Activated T-cell treated with anti-CD3 and anti-CD28 coated beads, Interleukin-2, amount 50 U/mL, for 72 hours (primary cell): ENCODE measurements around the gene KASH5. TPM values are rescaled to one million over a fixed set of nuclear protein-coding genes. Genes with fewer than 3 reads are reported as not detected.
"Not testable (repeated sequence)": the region's sequence is repeated elsewhere in the genome, so short reads cannot be mapped to it uniquely, and the experiment has no call there.

Experiments
- ATAC-seq, 2 donors: fragments of 150-1000 bp; cut with Tn5 transposase; replicated peaks in 1 of 2; 2 replicates each; pipeline ENCODE4 v1.10.0; 2021; ENCODE audit warnings: moderate library complexity in 2 of 2, mild to moderate bottlenecking in 1 of 2
- DNase-seq, 2 donors: peaks; one replicate each; pipeline ENCODE4 v3.0.0; 2021 to 2022; ENCODE audit warnings: mixed read lengths in 1 of 2
- H3K27ac Mint-ChIP-seq: one replicate; pipeline ENCODE4 v1.8.0; 2022; ENCODE audit warnings: mild to moderate bottlenecking, moderate library complexity, mixed read lengths
- H3K27me3 Mint-ChIP-seq: one replicate; pipeline ENCODE4 v1.8.0; 2022; ENCODE audit warnings: low read depth, mixed read lengths
- H3K36me3 Mint-ChIP-seq, 2 donors: one replicate each; pipeline ENCODE4 v1.8.0; 2022; ENCODE audit warnings: mixed read lengths in 2 of 2, mild to moderate bottlenecking in 1 of 2; ENCODE audit not compliant: insufficient read depth in 2 of 2
- H3K4me1 Mint-ChIP-seq: one replicate; pipeline ENCODE4 v1.8.0; 2022; ENCODE audit warnings: low read depth, mixed read lengths
- H3K4me3 Mint-ChIP-seq, 2 donors: one replicate each; pipeline ENCODE4 v1.8.0; 2022; ENCODE audit warnings: mild to moderate bottlenecking in 2 of 2, mixed read lengths in 2 of 2, moderate library complexity in 2 of 2
- H3K9me3 Mint-ChIP-seq, 2 donors: one replicate each; pipeline ENCODE4 v1.8.0; 2022; ENCODE audit warnings: mixed read lengths in 2 of 2
- total RNA-seq, 2 donors: library from RNA; stranded (reverse); gene quantifications; one replicate each; pipeline ENCODE4 v1.2.3, GENCODE V29; 2022

The KASH5 gene
- total RNA-seq, 2 donors from 2014 or later: 1.6 to 3.0 TPM

DNA sequence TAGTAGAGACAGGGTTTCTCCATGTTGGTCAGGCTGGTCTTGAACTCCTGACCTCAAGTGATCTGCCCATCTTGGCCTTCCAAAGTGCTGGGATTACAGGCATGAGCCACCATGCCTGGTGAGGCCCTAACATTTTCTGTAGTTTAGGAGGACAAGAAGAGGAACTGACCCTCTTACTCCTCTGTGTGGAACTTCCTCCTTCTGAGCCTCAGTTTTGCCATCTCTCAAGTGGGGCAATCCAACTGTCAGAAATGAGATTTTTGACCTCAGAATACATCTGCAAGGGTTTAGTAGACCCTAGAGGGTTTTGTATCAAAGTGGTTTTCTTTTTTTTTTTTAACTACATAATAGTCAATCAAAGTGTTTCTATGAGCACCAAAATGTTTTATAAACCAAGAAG is 21.9 kb upstream of the KASH5 start:
- H3K9me3 Mint-ChIP-seq: peaks cover 3 to 5% of the 10 kb centered on the region in 2 donors
- DNase-seq (no peak), ATAC-seq (no peak)
- no peak overlapping the region for H3K4me3 Mint-ChIP-seq
- H3K36me3 Mint-ChIP-seq: peaks cover 4 to 7% of the 10 kb centered on the region in 2 donors
- H3K27ac Mint-ChIP-seq: no peak overlapping the region
- H3K27me3 Mint-ChIP-seq: no peaks in the 10 kb centered on the region
- H3K4me1 Mint-ChIP-seq: no peaks in the 10 kb centered on the region

DNA sequence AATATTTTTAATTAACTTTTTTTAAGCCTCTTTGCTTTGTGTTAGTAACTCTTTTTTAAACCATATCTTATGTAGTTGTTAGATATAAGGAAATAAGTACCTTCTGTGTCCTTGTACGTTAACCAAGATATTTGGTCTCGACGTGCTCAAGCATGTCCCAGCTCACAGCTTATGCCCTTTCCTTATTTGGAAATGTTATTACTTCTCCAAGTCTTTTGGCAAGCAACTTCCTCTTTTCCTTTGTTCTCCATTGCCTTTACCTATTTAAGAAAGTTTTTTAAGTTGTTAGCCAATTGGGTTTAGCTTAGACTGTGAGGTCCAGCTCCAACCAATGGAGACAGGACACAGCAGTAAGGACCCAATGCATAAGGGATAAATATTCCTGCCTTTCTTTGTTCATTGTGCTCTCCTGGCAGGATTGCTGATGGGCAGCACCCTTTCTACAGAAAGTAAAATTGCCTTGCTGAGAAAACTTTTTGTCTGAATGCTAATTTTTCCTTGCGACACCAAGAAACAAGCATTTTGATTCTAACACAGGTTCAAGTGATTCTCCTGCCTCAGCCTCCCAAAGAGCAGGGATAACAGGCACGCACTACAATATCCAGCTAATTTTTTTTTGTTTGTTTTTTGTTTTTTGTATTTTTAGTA is 19.2 kb upstream of the KASH5 start:
- no peaks in the 10 kb centered on the region for H3K4me1 Mint-ChIP-seq
- H3K27ac Mint-ChIP-seq: no peak overlapping the region
- ATAC-seq (no peak), DNase-seq (no peak)
- H3K27me3 Mint-ChIP-seq: no peaks in the 10 kb centered on the region
- H3K4me3 Mint-ChIP-seq: no peak overlapping the region
- H3K9me3 Mint-ChIP-seq: peaks cover 3 to 5% of the 10 kb centered on the region in 2 donors
- peaks cover 4 to 7% of the 10 kb centered on the region in 2 donors for H3K36me3 Mint-ChIP-seq

DNA sequence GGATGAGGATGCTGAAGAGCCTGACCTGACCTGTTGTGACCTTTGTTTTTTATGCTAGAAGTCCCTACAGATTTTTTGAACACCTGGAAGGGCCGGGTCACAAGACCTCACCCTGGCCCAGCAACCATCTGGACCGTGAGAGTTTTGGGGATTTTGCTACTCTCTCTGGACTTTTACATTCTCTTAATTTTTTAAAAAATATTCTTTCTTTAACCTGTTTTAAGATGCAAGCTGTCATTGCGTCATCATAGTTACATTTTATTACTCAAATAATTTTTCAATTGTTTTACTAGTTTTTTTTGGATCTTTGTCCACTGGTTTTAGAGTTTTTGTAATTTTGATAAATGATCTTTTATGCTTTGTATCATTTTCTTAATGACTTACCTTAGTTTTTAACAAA is 16.9 kb upstream of the KASH5 start:
- Mint-ChIP-seq H3K4me3 (no peak overlapping the region), H3K9me3 (peaks cover 3 to 5% of the 10 kb centered on the region in 2 donors), H3K27me3 (peaks cover 4% of the 10 kb centered on the region), H3K4me1 (no peaks in the 10 kb centered on the region), H3K36me3 (peaks cover 4 to 7% of the 10 kb centered on the region in 2 donors), H3K27ac (no peak overlapping the region)
- ATAC-seq (no peak), DNase-seq (no peak)

DNA sequence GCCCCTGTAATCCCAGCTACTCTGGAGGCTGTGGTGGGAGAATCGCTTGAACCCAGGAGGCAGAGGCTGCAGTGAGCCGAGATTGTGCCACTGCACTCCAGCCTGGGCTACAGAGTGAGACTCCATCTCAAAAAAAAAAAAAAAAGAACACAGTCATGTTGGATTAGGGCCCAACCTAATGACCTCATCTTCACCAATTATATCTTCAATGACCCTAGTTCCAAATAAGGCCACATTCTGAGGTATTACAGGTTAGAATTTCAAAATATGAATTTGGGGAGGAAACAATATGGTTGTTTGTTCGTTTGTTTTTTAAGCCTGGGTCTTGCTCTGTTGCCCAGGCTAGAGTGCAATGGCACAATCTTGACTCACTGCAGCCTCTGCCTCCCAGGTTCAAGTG is 14.9 kb upstream of the KASH5 start:
- H3K36me3 Mint-ChIP-seq, DNase-seq, ATAC-seq, H3K27ac Mint-ChIP-seq, H3K4me1 Mint-ChIP-seq, H3K4me3 Mint-ChIP-seq, H3K27me3 Mint-ChIP-seq, H3K9me3 Mint-ChIP-seq: not testable (repeated sequence)

DNA sequence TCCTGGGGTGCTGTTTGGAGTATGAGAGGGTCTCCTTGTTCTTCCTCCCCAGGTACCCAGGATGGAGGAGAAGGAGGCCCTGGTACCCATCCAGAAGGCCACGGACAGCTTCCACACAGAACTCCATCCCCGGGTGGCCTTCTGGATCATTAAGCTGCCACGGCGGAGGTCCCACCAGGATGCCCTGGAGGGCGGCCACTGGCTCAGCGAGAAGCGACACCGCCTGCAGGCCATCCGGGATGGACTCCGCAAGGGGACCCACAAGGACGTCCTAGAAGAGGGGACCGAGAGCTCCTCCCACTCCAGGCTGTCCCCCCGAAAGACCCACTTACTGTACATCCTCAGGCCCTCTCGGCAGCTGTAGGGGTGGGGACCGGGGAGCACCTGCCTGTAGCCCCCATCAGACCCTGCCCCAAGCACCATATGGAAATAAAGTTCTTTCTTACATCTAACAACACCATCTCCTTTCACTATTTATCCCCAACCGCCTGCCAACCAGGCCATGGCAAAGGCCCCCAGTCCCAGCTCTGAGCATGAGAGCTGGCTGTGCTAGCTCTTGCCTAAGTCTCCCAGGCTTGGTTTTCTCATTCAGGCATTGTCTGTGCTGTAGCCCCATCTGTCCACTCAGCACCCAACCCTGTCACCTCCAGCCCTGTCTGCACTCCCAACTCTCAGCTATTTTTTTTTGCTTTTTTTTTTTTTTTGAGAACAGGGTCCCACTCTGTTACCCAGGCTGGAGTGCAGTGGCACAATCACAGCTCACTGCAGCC is 13.2 kb upstream of the KASH5 start:
- ATAC-seq: no peak
- H3K27ac Mint-ChIP-seq: no peak overlapping the region
- H3K27me3 Mint-ChIP-seq: peaks cover 8% of the 10 kb centered on the region
- no peaks in the 10 kb centered on the region for H3K36me3 Mint-ChIP-seq
- H3K9me3 Mint-ChIP-seq: peaks cover 0 to 3% of the 10 kb centered on the region in 2 donors
- no peak for DNase-seq
- H3K4me1 Mint-ChIP-seq: no peaks in the 10 kb centered on the region
- H3K4me3 Mint-ChIP-seq: no peak overlapping the region

DNA sequence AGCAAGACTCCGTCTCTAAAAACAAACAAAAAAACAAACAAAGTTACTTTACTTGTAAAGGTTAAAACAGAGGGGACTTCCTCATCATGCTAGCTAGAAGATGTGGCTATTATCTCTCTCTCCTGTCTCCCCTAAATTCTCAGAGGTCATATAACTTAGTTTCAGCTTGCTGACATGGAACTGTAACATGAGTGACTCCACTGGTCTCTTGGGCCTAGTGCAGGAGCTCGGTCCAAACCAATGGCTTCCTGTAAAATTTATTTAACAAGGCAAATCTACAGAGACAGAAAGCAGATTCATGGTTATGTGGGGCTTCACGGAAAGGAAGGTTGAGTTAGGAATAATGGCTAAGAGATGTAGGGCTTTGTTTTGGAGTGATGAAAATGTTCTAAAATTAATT is 9.5 kb upstream of the KASH5 start:
- ATAC-seq (no peak), DNase-seq (no peak)
- H3K36me3 Mint-ChIP-seq: peaks cover 3 to 8% of the 10 kb centered on the region in 2 donors
- H3K27ac Mint-ChIP-seq: no peak overlapping the region
- peaks cover 4 to 6% of the 10 kb centered on the region in 2 donors for H3K9me3 Mint-ChIP-seq
- peaks cover 8% of the 10 kb centered on the region for H3K27me3 Mint-ChIP-seq
- H3K4me3 Mint-ChIP-seq: no peak overlapping the region
- H3K4me1 Mint-ChIP-seq: no peaks in the 10 kb centered on the region

DNA sequence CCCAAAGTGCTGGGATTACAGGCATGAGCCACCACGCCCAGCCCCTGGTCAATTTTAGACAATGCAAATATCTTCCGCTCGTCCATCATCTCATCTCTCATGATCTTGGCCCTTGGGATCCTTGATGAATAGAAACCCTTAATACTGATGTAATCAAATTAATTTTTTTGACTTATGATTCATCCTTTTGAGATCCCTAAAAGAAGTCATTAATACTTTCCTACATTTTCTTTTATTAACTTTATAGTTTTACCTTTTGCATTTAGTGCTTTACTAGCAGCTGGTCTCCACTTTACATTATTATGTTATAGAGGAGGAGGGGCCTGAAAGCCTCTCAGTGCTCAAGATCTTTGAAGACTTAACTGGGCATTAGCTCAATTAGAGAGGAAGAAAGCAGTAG is 7.7 kb upstream of the KASH5 start:
- Mint-ChIP-seq H3K27ac (no peak overlapping the region), H3K4me3 (no peak overlapping the region), H3K4me1 (no peaks in the 10 kb centered on the region), H3K9me3 (peaks cover 4 to 6% of the 10 kb centered on the region in 2 donors), H3K27me3 (peaks cover 8% of the 10 kb centered on the region), H3K36me3 (peaks cover 3 to 8% of the 10 kb centered on the region in 2 donors)
- ATAC-seq: no peak
- DNase-seq: no peak

DNA sequence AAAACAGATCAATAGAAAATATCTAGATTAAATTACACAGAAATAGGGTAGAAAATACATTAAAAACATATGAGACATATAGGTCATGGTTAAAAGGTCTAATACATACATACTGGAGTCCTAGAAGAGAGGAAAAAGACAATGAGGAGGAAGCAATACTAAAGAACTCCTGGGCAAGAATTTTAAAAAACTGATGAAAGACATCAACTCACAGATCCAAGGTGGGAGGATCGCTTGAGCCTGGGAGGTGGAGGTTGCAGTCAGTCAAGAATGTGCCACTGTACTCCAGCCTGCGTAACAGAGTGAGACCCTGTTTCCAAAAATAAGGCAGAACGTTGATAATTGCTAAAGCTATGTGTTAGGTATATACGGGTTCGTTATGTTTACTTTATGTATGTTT is 5.4 kb upstream of the KASH5 start:
- Mint-ChIP-seq H3K27ac (no peak overlapping the region), H3K4me1 (peaks cover 6% of the 10 kb centered on the region)

DNA sequence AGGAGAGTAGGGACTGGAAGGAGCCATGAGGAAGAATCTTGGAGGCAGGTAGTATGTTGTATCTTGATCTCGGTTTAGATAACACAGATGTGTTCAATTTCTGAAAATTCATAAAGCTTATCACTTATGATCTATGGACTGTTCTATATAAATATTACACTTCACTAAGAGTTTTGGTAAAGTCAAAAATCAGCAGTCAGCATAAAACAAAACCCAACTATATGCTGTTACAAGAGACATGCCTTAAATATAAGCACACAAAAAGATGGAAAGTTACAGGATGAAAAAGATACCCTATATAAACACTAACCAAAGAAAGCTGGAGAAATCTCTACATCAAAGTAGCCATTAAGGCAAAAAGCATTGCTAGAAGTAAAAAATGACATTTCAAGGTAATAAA is 4.5 kb upstream of the KASH5 start:
- Mint-ChIP-seq H3K4me3 (no peak overlapping the region), H3K9me3 (peaks cover 4 to 6% of the 10 kb centered on the region in 2 donors), H3K4me1 (peaks cover 15% of the 10 kb centered on the region), H3K27me3 (no peaks in the 10 kb centered on the region), H3K36me3 (peaks cover 3 to 8% of the 10 kb centered on the region in 2 donors), H3K27ac (no peak overlapping the region)
- ATAC-seq: no peak
- DNase-seq: no peak

More for the DNA sequence above, 5.4 kb upstream of the KASH5 start:
- peaks cover 4 to 6% of the 10 kb centered on the region in 2 donors for H3K9me3 Mint-ChIP-seq
- peaks cover 3 to 8% of the 10 kb centered on the region in 2 donors for H3K36me3 Mint-ChIP-seq
- no peak overlapping the region for H3K4me3 Mint-ChIP-seq
- no peaks in the 10 kb centered on the region for H3K27me3 Mint-ChIP-seq
- DNase-seq (no peak), ATAC-seq (no peak)

DNA sequence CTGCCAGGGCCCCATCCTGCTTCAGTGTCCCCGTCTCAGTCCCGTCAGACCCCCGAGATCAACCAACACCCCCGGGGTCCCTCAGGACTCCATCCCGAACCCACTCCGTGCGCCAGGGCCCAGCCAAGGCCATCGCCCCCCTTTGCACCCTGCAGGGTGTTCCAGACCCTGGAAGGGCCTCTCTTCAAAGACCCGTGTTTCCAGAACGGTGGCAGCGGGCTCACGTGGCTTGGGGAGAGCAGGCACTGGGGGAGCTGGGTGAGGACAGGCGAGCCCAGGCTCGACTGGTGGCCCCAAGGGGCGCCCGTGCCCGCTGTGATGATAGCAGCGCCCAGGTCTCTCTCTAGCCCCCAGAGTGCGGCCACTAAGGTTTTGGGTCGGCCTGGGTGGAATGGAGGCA is 1.4 kb downstream of the KASH5 start:
- no peak overlapping the region for H3K27ac Mint-ChIP-seq
- DNase-seq (no peak), ATAC-seq (no peak)
- peaks cover 27% of the 10 kb centered on the region for H3K4me1 Mint-ChIP-seq
- no peak overlapping the region for H3K4me3 Mint-ChIP-seq
- H3K36me3 Mint-ChIP-seq: no peaks in the 10 kb centered on the region
- H3K27me3 Mint-ChIP-seq: peaks cover 7% of the 10 kb centered on the region
- H3K9me3 Mint-ChIP-seq: no peaks in the 10 kb centered on the region

DNA sequence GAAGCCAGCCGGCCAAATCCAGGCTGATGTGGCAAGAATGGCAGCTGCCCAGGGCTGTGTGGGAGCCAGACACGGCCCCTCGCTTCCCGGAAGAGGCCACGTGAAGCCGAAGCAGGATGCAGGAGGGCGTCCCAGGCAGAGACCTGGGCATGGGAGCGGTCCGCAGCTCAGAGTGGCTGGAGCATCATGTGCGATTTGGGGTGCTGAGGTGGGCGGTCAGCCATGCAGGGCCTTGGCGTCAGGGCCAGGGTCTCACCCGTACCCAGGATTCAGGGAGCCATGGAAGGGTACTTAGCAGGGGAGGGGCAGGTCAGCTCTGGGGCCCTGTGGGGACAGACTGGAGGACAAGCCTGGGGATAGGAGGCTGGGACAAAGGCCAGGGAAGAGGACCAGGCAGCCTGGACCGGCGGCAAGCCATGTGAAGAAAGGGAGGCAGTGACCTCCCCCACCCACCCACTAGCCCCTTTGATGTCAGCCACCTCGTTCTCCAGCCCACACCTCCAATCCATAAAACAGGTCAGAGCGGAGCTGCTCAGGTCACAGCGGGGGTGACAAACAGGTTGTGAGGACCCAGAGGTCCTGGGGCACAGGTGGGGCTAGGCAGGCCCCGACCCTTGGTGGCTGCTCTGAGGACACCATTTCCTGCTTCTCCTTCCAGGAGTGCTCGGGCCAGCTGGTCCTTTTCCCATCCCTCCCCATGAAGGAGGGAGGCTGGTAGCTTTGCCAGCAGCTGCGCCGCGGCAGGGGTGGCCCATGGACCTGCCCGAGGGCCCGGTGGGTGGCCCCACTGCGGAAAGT is 2.3 kb downstream of the KASH5 start:
- Mint-ChIP-seq H3K27me3 (peaks cover 7% of the 10 kb centered on the region), H3K4me1 (peaks cover 27% of the 10 kb centered on the region), H3K4me3 (no peak overlapping the region), H3K27ac (no peak overlapping the region), H3K9me3 (no peaks in the 10 kb centered on the region), H3K36me3 (no peaks in the 10 kb centered on the region)
- ATAC-seq: no peak
- DNase-seq: no peak

DNA sequence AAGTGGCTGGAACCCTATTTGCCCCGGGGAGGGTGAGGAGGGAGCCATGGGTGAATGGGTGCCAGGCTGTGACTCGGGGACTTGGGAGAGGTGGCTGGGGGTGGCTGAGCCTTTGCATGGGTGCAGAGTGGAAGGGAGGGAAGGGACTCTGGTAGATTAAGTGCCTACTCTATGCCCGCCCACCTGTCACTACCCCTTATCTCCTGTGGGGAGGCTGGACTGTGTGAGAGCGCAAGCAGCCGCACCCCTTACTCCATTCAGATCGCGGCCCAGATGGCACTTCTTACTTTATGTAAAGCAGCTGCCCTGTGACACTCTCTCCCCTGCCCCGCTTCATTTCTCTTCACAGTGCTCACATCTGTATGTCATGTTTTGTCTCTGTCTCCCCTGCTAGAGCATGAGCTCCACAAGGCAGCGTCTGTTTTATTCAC is 2.9 kb downstream of the KASH5 start:
- Mint-ChIP-seq H3K36me3 (no peaks in the 10 kb centered on the region), H3K4me1 (peaks cover 27% of the 10 kb centered on the region), H3K27me3 (peaks cover 7% of the 10 kb centered on the region), H3K9me3 (no peaks in the 10 kb centered on the region), H3K27ac (no peak overlapping the region), H3K4me3 (no peak overlapping the region)
- ATAC-seq: no peak
- DNase-seq: no peak
